GM21576 (cell line): ENCODE measurements around the gene TBXT.
A peak's percentile ranks its signal among the peaks of the same experiment; 100 is the strongest.
"Not testable (repeated sequence)": the region's sequence is repeated elsewhere in the genome, so short reads cannot be mapped to it uniquely, and the experiment has no call there.

ENCODE experiments used
- ATAC-seq: cut with Tn5 transposase; IDR thresholded peaks from one replicate; pipeline ENCODE4 v1.9.1; 2021; ENCODE audit warnings: mild to moderate bottlenecking, moderate library complexity; ENCODE audit not compliant: unreplicated experiment

TBXT gene, protein sequence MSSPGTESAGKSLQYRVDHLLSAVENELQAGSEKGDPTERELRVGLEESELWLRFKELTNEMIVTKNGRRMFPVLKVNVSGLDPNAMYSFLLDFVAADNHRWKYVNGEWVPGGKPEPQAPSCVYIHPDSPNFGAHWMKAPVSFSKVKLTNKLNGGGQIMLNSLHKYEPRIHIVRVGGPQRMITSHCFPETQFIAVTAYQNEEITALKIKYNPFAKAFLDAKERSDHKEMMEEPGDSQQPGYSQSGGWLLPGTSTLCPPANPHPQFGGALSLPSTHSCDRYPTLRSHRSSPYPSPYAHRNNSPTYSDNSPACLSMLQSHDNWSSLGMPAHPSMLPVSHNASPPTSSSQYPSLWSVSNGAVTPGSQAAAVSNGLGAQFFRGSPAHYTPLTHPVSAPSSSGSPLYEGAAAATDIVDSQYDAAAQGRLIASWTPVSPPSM

DNA sequence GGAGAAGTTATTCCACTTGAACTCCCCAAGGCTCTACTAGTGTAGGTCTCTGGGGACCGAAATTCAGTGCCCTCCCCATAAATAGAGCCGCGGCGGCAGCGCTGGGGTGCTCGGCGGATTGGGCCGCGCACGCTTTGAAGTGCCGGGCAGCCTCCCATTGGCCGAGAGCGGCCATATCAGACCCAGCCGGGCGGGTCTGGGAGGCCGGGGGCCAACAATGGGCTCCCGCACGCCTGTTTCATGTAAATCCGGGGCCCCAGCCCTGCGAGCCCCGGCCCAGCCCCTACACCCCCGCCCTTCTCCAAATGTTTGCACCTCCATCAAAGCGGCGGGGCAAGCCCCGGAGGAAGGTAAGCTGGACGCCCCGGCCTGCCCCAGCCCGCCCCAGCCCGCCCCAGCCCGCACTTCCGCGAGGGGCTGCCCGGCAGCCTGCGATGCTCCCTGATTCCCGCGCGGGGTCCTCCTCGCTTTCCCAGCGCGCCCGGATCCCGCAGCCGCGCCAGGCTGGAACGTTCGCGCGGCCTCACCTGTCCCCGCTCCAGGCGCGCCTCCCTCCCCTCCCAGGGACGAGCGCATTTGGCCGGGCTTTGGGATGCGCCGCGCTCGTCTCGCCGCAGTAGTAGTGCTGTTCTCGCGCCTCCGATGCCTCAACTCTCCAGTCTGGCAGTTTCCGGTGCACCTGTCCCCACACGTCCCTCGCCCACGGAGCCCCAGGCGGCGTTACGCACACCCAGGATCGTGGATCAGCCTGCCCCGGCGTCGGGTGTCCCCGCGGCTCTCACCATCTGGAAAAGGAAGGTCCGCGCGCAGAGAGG, at the start of gene TBXT:
TBXT (minus strand) TSS at position 51 of the 815 bp plus-strand sequence. CDS start 260 bp downstream, outside the sequence.
- ATAC-seq = peak; percentile 58

DNA sequence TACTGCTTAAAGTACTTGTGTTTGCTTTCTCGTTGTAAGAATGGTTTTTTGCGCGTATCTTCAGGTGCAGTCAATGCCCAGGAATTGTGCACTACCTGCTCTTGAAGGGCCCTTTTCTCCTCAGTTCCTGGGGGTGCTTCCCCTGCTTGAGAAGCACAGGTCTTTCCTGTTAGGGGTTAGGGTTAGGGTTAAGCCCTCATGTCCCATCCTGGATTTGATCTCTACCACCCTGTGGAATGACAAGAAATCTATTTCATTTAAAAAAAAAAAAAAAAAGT, 39.6 kb upstream of the TBXT start:
- no peak for ATAC-seq

DNA sequence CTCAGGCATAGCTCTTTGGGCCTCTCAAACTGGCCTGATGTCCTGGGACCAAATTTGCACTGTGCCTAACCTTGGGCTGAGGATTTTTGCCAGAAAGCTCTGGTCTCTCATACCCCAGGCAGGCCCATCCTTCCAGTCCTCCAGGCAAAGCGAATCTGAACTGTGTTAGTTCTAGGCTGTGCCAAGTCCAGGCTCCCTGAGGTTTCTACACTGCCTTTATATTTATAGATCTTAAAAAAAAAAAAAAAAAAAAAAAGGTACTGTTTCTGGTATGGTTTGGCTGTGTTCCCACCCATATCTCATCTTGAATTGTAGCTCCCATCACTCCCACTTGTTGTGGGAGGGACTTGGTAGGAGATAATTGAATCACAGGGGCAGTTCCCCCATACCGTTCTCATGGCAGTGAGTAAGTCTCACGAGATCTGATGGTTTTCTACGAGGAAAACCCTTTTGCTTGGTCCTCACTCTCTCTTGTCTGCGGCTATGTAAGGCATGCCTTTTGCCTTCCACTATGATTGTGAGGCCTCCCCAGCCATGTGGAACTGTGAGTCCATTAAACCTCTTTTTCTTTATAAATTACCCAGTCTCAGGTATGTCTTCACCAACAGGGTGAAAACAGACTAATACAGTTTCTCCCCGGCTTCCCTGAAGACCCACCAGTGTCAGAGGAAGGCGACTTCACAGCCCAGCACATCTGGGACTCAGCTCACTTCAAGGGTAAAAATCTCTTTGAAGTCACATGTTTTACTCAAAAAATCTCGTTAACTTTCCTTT, 39.0 kb upstream of the TBXT start:
- no peak for ATAC-seq

DNA sequence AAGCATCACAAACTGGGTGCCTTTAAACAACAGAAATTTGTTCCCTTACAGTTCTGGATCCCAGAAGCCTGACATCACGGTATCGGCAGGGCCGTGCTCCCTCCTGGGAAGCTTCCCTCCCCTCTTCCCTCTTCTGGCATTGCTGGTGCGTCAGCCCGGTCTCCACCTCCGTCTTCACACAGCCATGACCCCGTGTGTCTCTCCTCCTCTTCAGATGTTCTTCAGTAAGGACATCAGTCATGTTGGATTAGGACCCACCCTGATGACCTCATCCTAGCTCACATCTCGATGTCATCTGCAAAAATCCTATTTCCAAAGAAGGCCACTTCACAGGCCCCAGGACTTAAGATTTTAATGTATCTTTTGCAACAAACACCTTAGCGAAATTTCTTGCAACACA, 38.4 kb upstream of the TBXT start:
- ATAC-seq = no peak

DNA sequence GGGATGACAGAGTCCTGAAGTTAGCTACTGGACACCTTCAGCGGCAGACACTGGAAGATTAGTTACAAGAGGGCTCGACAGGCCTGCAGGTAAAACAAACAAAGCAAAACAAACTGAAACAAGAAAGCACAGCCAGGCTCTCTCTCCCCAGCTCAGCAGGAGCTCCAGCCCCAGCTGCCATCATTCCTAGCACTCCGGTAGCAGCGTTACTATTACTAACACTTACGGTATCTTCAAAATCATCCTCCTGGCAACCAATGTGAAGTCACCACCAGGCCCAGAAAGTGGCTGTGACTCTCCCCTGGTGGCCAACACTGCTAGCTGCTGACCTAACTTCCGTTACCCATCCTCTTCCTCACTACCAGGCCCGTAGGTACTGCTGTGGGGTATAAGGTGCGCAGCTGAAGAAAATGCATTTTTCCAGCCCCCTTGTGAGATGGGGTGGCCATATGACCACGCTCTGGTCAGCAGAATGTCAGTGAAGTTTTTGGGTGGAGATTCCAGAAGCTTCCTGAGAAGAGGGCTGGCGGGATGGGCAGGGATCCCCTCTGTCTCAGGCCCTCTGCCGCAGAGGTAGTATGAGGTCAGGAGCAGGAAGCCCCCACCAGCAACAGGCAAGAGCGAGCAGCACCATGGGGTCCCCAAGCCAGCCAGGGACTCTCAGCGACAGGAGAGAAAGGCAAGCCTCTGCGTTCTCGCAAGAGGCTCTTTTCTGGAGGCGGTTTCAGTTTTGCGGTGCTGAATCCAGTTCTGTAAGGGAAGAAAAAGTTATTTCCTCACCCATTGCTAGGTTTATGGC, 37.4 kb upstream of the TBXT start:
- ATAC-seq = no peak

DNA sequence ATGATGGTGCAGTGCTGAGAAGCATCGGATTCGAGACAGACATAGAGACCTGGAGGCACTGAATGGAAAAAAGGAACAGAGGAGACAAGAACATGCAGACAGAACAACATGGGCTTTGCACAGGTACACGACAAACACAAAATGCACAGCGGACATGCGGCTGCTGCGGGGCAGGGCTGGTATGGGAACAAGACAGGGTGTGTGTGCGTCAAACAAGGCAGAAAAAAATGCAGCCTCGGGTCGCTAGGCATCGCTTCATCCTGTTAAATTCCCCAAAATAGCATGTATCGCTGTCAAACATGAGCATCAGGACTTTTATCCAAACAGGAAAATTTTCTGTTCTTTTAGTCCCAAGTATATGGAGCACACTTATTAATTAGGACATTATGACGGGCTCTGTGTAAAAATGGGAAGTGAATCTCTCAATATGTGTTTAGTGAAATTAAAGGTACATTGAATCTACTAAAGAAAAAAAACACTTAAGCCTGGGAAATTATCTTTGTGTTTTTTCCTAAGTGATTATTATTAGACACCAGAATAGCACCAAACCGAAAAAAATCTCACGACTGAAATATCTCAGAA, 36.1 kb upstream of the TBXT start:
- no peak for ATAC-seq

DNA sequence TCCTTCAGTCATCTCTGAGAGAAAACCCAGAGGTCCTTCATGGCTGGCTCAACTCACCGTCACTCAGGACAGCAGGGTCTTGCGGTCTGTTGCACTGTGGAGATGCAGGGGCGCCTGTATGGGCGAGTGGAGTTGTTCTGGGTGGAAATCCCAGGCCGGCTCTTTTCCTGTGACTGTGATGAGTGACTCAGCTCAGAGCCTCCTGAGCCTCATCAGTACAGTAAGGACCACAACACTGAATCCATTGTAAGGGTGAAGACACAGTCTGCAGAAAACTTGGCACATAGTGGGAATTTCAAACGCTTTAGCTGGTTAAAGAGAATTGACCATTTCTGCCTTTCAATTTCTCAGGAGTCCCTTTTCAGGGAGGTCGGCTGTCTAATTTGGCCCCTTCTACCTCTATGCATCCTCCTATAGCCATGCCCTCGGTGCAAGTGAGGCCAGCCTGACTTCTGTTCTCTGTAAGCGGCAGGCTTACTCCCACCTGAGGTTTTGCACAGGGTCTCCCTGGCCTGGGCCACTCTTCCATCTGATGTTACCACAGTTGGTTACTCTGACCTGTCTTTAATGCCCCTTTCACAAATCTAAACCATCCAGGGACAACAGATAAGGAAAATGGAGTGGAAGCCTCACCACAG, 35.5 kb upstream of the TBXT start:
- no peak for ATAC-seq

DNA sequence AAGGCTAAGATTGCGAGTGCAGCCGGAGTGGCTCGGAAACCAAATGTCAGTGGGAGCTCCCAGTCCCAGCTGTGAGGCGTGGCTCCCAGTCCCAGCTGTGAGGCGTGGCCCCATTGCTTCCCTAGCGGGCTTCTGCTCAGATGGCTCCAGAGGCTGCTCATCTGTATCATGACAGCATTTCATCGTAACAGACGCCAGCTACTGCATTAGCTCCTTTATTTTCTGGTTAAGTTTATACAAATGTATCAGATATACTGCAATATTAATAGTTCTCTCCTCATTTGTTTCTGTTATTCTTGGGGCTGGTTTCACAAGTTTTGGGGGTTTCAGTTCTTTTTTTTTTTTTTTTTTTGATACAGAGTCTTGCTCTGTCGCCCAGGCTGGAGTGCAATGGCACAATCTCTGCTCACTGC, 34.7 kb upstream of the TBXT start:
- ATAC-seq = peak; percentile 63

DNA sequence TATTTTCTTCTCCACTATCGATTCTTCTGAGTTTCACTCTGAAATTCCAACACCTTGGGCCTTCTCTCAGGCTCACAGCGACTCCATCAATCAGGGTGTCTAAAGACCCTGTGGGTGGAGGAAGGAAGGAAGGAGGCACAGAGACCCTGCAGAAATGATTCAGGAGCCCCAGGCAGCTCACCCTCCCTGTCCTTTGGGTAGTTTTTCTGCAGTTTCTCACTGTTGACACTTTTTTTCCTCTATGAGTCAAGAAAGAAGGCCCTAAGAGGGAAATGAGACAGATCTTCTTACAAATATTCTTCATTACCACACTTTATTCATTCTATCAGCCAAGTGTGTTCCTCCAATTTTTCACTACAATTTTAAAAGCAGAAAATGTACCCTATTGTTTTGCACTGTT, 34.2 kb upstream of the TBXT start:
- ATAC-seq = peak; percentile 16

DNA sequence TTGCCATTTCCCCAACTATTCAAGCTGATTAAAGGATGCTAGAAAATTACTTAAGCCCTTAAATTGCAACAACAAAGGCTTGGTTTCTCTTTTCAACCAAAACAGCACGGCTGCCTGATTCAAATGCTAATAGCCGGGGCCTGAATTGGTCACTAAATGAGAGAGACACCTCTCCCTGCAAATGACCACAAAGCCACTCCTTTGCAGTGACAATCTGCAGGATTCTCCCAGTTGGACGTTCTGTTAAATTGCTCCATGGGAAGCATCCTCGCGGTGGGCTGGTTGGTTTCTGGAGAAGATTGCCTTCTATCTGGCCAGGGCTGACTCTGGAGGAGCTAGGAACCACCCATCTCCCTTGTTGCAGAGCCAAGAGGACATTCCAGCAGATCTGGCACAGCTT, 29.7 kb upstream of the TBXT start:
- no peak for ATAC-seq

DNA sequence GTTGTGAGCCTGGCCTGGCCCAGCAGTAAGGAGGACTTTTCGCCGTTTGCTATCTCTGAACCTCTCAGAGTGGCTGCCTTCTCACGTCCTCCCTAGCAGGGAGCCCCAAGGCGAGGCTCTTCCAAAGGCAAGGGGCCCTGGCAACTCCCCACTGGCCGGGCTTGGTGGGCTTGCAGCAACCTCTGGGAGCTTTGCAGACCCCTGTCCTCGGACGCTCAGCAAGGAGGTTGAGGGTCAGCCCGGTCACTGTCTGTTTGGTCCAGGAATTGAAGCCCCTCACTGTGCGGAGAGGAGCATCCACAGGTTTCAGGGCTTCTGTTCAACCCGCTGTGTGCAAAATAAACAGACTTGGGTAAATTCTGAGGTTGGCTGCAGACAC, 28.2 kb upstream of the TBXT start:
- no peak for ATAC-seq

DNA sequence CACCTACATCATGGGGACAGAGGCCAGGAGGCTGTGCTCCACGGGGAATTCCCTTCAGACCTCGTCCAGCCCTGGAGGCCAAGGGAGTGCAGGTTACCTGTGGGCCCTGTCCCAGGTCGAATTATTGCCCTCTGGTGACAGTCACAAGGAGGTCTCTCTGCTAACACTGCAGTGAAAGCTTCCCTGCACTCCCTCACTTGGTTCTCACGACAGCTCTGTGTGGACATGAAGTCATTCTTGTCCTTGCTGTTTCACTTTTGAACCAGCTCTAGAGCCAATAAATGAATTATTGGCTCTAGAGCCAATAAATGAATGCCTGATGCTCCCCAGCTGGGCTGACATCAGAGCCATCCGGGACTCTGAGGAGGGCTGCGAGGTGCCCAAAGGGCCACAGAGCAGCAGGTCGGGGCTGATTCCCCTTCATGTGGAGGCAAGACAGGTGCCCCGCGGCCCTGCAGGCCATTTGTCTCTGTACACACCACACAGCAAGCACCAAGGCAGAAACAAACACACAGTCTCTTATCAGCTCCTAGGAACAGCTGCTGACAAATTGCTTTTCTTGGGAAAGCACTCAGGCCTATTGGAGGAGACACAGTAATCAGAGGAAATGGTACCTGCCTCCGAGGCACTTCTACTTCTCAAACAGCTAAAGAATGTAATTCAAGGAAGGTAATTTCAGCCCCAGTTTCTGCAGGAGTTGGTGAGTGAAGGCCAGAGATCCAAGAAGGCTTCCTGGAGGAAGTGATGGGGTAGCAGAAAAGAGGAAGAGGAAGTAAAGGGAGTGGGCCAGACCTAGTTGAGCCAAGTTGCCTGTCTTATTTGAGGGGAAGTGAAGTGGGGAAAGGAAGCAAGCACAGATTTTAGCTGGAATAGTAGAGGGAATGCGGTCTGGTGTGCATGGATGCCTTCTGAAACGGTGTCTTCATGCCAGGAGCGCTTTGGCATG, 27.5 kb upstream of the TBXT start:
- no peak for ATAC-seq

DNA sequence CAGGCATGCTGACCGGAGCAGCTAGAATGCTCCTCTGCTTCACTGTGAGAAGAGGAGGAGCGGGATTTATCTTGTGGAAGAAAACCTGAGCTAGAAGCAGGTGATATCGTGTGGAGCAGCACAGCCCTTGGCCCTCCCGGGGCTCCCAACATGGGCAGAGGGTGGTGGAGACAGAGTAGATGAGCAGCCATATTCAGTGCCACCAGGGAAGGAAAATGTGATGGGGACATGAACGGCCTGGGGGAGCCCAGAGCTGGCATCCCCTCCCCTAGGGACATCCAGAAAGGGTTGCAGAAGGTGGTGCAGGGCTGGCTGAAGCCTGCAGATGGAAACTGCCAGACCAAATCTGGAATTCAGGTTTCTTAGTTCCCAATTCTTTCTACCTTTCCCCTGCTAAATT, 24.9 kb upstream of the TBXT start:
- ATAC-seq = no peak

DNA sequence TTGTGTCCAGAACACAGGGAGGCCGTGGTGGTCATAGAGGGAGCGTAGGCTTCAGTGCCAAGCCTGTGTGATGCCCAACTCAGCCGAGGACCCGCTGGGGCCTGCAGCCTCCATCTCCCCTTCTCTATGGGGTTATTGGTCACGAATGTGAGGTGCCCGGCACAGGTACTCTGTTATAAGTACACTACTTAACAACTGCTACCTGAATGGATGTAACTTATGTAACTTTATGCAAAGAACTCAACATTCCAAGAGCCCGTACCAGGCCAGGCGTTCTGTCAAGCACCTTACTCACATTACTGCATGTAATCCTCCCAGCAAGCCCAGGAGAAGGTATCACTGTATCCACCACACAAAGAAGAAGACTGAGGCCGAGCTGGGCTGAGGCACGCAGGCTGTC, 24.5 kb upstream of the TBXT start:
- no peak for ATAC-seq

DNA sequence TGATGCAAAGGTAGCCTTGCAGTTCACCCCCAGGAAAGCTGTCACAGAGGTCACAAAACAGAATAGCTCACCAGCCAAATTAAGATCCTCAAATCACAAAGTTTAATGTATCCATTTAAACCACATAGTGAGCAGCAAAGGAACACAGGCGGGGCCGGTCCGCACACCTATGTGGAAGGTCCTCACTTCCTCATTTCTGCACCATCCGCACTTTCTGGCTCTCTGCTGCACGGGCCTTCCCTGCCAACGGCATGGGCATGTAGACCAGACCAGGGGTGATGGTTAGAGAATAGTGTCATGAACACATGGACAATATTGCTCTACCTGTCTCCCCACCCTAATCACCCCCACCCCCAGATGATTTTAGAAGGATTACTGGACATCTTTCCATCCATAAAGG, 12.1 kb upstream of the TBXT start:
- peak; percentile 56 for ATAC-seq

DNA sequence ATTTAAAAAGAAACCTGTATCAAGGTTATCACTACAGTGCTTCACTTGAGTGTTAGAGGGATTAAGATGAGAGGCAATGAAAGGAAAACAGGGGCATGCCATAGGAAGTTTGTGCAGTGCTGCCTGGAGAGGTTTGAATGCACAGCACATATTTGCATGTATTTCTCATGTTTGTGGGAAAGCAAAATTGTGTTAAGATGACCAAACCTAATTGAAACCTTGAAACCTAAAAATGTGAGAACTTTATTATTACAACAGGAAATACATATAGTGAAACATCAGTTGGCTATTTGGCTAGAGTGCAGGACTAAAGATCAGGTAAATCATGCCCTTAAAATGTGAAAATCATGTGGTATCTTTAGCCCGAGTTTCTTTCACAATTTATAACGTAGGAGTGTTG, 8.5 kb upstream of the TBXT start:
- ATAC-seq = no peak

DNA sequence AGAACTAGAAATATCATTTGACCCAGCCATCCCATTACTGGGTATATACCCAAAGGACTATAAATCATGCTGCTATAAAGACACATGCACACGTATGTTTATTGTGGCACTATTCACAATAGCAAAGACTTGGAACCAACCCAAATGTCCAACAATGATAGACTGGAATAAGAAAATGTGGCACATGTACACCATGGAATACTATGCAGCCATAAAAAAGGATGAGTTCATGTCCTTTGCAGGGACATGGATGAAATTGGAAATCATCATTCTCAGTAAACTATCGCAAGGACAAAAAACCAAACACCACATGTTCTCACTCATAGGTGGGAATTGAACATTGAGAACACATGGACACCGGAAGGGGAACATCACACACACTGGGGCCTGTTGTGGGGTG, 7.4 kb upstream of the TBXT start:
- ATAC-seq = not testable (repeated sequence)

DNA sequence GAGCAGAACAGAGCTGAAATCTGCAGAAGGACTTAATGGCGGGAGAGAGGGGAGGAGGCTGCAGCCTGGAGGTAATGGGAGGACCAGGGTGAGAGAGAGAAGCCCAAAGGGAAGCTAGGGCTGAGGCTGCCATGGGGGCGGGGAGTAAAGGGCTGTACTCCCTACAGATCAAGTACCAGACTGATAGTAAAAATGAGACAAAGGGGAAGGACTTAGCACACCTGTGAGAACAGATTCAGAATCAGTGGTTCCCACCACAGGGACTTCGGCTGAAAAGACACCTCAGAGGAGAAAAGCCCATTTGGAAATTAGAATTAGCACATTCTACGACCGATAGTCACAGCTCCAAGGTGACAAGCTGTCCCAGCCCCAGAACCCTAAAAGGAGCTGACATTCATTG, 6.4 kb upstream of the TBXT start:
- no peak for ATAC-seq
